HepG2 (cell line): Measurements from ENCODE around the gene ORMDL3. TPM values are rescaled to one million over a fixed set of nuclear protein-coding genes. Genes with fewer than 3 reads are reported as not detected.
A peak's percentile ranks its signal among the peaks of the same experiment; 100 is the strongest.

ENCODE experiments used
- ARHGAP35 ChIP-seq: sonication (generic); formaldehyde crosslinking; IDR thresholded peaks from 2 replicates; pipeline ENCODE4 v1.9.0; 2022; ENCODE audit warnings: mild to moderate bottlenecking, inconsistent platforms, moderate library complexity, missing genetic modification reagents, borderline replicate concordance
- CCAR2 ChIP-seq: fragments of 200-400 bp; formaldehyde crosslinking; optimal IDR thresholded peaks from 2 replicates; pipeline ENCODE3; 2018; ENCODE audit warnings: low read depth, mild to moderate bottlenecking, low read length, moderate library complexity
- CEBPB ChIP-seq: IDR thresholded peaks from 2 replicates; pipeline ENCODE4 v1.6.1; 2011; ENCODE audit warnings: low read depth, low read length, improper control_type of control experiment, borderline replicate concordance
- DDIT3 ChIP-seq: sonication (generic); formaldehyde crosslinking; IDR thresholded peaks from 2 replicates; pipeline ENCODE4 v1.4.0; 2020; ENCODE audit warnings: mild to moderate bottlenecking, missing genetic modification reagents
- GFI1 ChIP-seq: sonication (generic); formaldehyde crosslinking; IDR thresholded peaks from 2 replicates; pipeline ENCODE4 v1.5.0; 2020; ENCODE audit warnings: missing genetic modification reagents, mild to moderate bottlenecking, borderline replicate concordance
- HDAC6 ChIP-seq: fragments of 200-600 bp; sonication (generic); IDR thresholded peaks from 2 replicates; pipeline ENCODE4 v1.7.0; 2017; ENCODE audit warnings: mild to moderate bottlenecking, antibody characterized with exemption, low read length, low read depth
- HNF4G ChIP-seq, 2 experiments: sonication (generic) in 1 of 2; formaldehyde crosslinking in 1 of 2; IDR thresholded peaks; 2 replicates each; pipeline versions ENCODE4 v1.4.0 to v1.6.1; 2011 to 2020; ENCODE audit warnings: borderline replicate concordance in 2 of 2, low read depth in 2 of 2, mild to moderate bottlenecking in 2 of 2, low read length in 1 of 2, missing genetic modification reagents in 1 of 2, moderate library complexity in 1 of 2
- HNRNPLL ChIP-seq: fragments of 200-400 bp; formaldehyde crosslinking; IDR thresholded peaks from 2 replicates; pipeline ENCODE4 v1.6.1; 2017; ENCODE audit warnings: mild to moderate bottlenecking, low read depth, low read length; ENCODE audit not compliant: poor library complexity, severe bottlenecking
- HOXD1 ChIP-seq: sonication (generic); formaldehyde crosslinking; IDR thresholded peaks from 2 replicates; pipeline ENCODE4 v1.5.0; 2020; ENCODE audit warnings: missing genetic modification reagents
- JUN ChIP-seq: sonication (generic); formaldehyde crosslinking; IDR thresholded peaks from 2 replicates; pipeline ENCODE4 v1.4.0; 2020; ENCODE audit warnings: mild to moderate bottlenecking, missing genetic modification reagents
- KDM3A ChIP-seq: IDR thresholded peaks from 2 replicates; pipeline ENCODE4 v1.6.1; 2018; ENCODE audit warnings: low read depth, missing compliant biosample characterization
- MLLT10 ChIP-seq: sonication (generic); formaldehyde crosslinking; IDR thresholded peaks from 2 replicates; pipeline ENCODE4 v1.4.0; 2020; ENCODE audit warnings: missing genetic modification reagents
- ONECUT2 ChIP-seq: sonication (generic); formaldehyde crosslinking; IDR thresholded peaks from 2 replicates; pipeline ENCODE4 v1.4.0; 2020; ENCODE audit warnings: missing genetic modification reagents
- REL ChIP-seq: sonication (generic); formaldehyde crosslinking; conservative IDR thresholded peaks from 2 replicates; pipeline ENCODE4 v1.8.0; 2022; ENCODE audit warnings: mild to moderate bottlenecking, missing genetic modification reagents, moderate library complexity
- ZFP37 ChIP-seq: sonication (generic); formaldehyde crosslinking; IDR thresholded peaks from 2 replicates; pipeline ENCODE4 v1.4.0; 2020; ENCODE audit warnings: missing genetic modification reagents, borderline replicate concordance
- ZNF317 ChIP-seq: sonication (generic); formaldehyde crosslinking; IDR thresholded peaks from 2 replicates; pipeline ENCODE4 v1.5.0; 2020; ENCODE audit warnings: mild to moderate bottlenecking, missing genetic modification reagents
- ZNF558 ChIP-seq: sonication (generic); formaldehyde crosslinking; IDR thresholded peaks from 2 replicates; pipeline ENCODE4 v1.9.0; 2022; ENCODE audit warnings: mild to moderate bottlenecking, missing genetic modification reagents, borderline replicate concordance
- ZNF567 ChIP-seq: sonication (generic); formaldehyde crosslinking; IDR thresholded peaks from 2 replicates; pipeline ENCODE4 v1.8.1; 2023; ENCODE audit warnings: mild to moderate bottlenecking, missing genetic modification reagents, borderline replicate concordance
- ZNF589 ChIP-seq: sonication (generic); formaldehyde crosslinking; conservative IDR thresholded peaks from 2 replicates; pipeline ENCODE4 v1.8.0; 2022; ENCODE audit warnings: mild to moderate bottlenecking, moderate library complexity, missing genetic modification reagents
- ZNF816 ChIP-seq: sonication (generic); formaldehyde crosslinking; IDR thresholded peaks from 2 replicates; pipeline ENCODE4 v1.8.0; 2022; ENCODE audit warnings: missing genetic modification reagents, mild to moderate bottlenecking, borderline replicate concordance
- ZNF841 ChIP-seq: sonication (generic); formaldehyde crosslinking; IDR thresholded peaks from 2 replicates; pipeline ENCODE4 v1.8.1; 2023; ENCODE audit warnings: missing genetic modification reagents, borderline replicate concordance
- polyA plus RNA-seq, 8 experiments: library from polyadenylated mRNA; depleted of rRNA in 3 of 8; stranded (reverse) in 7 of 8; unstranded in 1 of 8; fragments of >200 nt; fragmentation: Illumina TruSeq in 4 of 8; extraction: Trizol in 4 of 8; gene quantifications; 2 replicates each; pipeline versions ENCODE4 v1.2.1 to v1.2.3, GENCODE V29; 2011 to 2016; ENCODE audit warnings: low read depth in 4 of 8, missing spikeins in 1 of 8, mixed read lengths in 1 of 8; ENCODE audit not compliant: insufficient read depth in 1 of 8
- total RNA-seq, 5 experiments: library from RNA; depleted of rRNA; stranded (reverse); fragments of >200 nt; fragmentation: Illumina TruSeq; extraction: Trizol; gene quantifications; 2 replicates each; pipeline ENCODE4 v1.2.3, GENCODE V29; 2016; ENCODE audit warnings: low read depth in 1 of 5
- TF ChIP-seq, protein P1 (sequence below): sonication (generic); formaldehyde crosslinking; IDR thresholded peaks from 2 replicates; pipeline ENCODE4 v1.8.0; 2022; ENCODE audit warnings: mild to moderate bottlenecking, missing genetic modification reagents
- TF ChIP-seq, protein P2 (sequence below): sonication (generic); formaldehyde crosslinking; IDR thresholded peaks from 2 replicates; pipeline ENCODE4 v1.5.1; 2020; ENCODE audit warnings: missing genetic modification reagents, mild to moderate bottlenecking, borderline replicate concordance
- TF ChIP-seq, protein P3 (sequence below): sonication (generic); formaldehyde crosslinking; IDR thresholded peaks from 2 replicates; pipeline ENCODE4 v1.8.0; 2022; ENCODE audit warnings: mild to moderate bottlenecking, missing genetic modification reagents, borderline replicate concordance

The ORMDL3 gene
- total and polyA plus RNA-seq, 2 of the 13 experiments (the other 11 are each of a cell fraction or from before 2014, with no cell fraction given) = 181 to 384 TPM

DNA sequence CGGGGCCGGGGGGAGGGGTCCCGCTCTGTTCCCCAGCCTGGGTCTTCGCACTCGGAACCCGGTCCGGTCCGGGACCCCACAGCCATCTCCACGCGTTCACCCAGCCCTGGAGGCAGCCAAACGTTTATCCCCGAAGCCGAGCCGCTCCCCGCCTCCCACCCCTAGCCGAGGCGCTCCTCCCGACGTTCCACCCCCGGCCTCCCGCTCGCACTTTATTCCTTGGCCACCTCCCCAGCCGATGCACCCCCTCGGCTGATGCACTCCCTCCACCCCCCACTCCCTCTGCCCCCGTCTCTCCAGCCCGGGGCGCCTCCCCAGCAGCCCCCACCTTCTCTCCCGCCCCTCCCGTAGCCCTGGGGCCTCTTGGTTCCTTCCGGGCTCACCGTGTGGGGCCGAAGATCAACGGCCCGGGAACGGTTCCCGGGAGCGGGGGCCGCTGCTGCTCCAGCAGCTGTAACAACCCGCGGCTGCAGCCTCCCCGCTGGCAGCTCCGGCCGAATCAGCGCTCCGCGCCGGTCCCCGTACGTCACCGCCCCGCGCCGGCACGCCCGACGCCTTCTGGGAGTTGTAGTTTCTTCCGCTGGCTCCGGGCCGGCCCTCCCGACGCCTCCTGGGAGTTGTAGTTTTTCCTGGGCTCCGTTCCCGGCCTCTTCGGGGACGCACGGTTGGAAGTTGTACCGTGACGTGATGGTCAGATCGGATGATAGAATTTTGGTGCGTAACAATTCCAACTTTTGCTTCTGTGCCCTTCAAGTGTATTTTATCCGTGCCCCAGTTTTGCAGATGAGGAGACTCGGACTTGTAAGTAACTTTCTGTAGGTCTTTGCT lies at the start of gene ORMDL3, which contains the start of gene LRRC3C (continued):
- TF ChIP-seq, protein P1, sequence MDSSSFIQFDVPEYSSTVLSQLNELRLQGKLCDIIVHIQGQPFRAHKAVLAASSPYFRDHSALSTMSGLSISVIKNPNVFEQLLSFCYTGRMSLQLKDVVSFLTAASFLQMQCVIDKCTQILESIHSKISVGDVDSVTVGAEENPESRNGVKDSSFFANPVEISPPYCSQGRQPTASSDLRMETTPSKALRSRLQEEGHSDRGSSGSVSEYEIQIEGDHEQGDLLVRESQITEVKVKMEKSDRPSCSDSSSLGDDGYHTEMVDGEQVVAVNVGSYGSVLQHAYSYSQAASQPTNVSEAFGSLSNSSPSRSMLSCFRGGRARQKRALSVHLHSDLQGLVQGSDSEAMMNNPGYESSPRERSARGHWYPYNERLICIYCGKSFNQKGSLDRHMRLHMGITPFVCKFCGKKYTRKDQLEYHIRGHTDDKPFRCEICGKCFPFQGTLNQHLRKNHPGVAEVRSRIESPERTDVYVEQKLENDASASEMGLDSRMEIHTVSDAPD (CRISPR knock-in tag) = no peak
- no peak for TF ChIP-seq ZNF567 (CRISPR knock-in tag)
- TF ChIP-seq KDM3A (CRISPR knock-in tag) = peak; percentile 45
- no peak for TF ChIP-seq ZNF558
- TF ChIP-seq REL (CRISPR knock-in tag) = no peak
- TF ChIP-seq ARHGAP35 (CRISPR knock-in tag) = peak; percentile 75
- TF ChIP-seq, protein P2, sequence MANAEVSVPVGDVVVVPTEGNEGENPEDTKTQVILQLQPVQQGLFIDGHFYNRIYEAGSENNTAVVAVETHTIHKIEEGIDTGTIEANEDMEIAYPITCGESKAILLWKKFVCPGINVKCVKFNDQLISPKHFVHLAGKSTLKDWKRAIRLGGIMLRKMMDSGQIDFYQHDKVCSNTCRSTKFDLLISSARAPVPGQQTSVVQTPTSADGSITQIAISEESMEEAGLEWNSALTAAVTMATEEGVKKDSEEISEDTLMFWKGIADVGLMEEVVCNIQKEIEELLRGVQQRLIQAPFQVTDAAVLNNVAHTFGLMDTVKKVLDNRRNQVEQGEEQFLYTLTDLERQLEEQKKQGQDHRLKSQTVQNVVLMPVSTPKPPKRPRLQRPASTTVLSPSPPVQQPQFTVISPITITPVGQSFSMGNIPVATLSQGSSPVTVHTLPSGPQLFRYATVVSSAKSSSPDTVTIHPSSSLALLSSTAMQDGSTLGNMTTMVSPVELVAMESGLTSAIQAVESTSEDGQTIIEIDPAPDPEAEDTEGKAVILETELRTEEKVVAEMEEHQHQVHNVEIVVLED = peak; percentile 95
- no peak for TF ChIP-seq ZFP37 (CRISPR knock-in tag)
- TF ChIP-seq DDIT3 (CRISPR knock-in tag) = no peak
- TF ChIP-seq HOXD1 (CRISPR knock-in tag) = peak; percentile 91
- peak; percentile 24 for TF ChIP-seq HNRNPLL
- peak; percentile 65; the same call in 1 of the 2 replicates for TF ChIP-seq ZNF317 (CRISPR knock-in tag)
- TF ChIP-seq ZNF816 (CRISPR knock-in tag) = 0 out of 2 replicates have a peak, but pooled peaks have one; percentile 79
- no peak for TF ChIP-seq JUN (CRISPR knock-in tag)
- no peak for TF ChIP-seq MLLT10
- peak; percentile 49; the same call in 1 of the 2 replicates for TF ChIP-seq HNF4G (IDR thresholded peaks at IDR 0.05; ENCODE audit: borderline replicate concordance, low read depth, low read length)
- no peak for TF ChIP-seq HNF4G (CRISPR knock-in tag; IDR thresholded peaks at IDR 0.05; ENCODE audit: borderline replicate concordance, low read depth)
- TF ChIP-seq ZNF589 = no peak
- no peak for TF ChIP-seq ONECUT2 (CRISPR knock-in tag)
- TF ChIP-seq, protein P3, sequence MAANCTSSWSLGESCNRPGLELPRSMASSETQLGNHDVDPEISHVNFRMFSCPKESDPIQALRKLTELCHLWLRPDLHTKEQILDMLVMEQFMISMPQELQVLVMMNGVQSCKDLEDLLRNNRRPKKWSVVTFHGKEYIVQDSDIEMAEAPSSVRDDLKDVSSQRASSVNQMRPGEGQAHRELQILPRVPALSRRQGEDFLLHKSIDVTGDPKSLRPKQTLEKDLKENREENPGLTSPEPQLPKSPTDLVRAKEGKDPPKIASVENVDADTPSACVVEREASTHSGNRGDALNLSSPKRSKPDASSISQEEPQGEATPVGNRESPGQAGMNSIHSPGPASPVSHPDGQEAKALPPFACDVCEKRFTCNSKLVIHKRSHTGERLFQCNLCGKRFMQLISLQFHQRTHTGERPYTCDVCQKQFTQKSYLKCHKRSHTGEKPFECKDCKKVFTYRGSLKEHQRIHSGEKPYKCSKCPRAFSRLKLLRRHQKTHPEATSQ (CRISPR knock-in tag) = no peak
- no peak for TF ChIP-seq CEBPB
- TF ChIP-seq GFI1 (CRISPR knock-in tag) = no peak
- no peak for TF ChIP-seq HDAC6
- TF ChIP-seq CCAR2 = no peak
- 0 out of 2 replicates have a peak, but pooled peaks have one; percentile 60 for TF ChIP-seq ZNF841
